Fibroblast of lung (primary cell): Measurements from ENCODE around the gene HES7.

ENCODE experiments used
- CTCF ChIP-seq, 2 donors: IDR thresholded peaks in 1 of 2; conservative IDR thresholded peaks in 1 of 2; 1 replicate in 1 of 2; 2 replicates in 1 of 2; pipeline ENCODE4 v1.5.1; 2011 to 2012; ENCODE audit warnings: low read length in 2 of 2, control low read depth in 1 of 2, inconsistent platforms in 1 of 2, low read depth in 1 of 2, mild to moderate bottlenecking in 1 of 2
- EZH2 ChIP-seq: IDR thresholded peaks from 2 replicates; pipeline ENCODE4 v1.5.1; 2012; ENCODE audit warnings: low read length, control low read depth, mild to moderate bottlenecking; ENCODE audit errors: missing control alignments

- TF ChIP-seq CTCF (conservative IDR thresholded peaks at IDR 0.05 in 1 of 2, IDR thresholded peaks at IDR 0.05 in 1 of 2; ENCODE audit: low read depth in 1 of 2, low read length in 2 of 2) (no peak), EZH2 (no peak)
These were observed 49.4 kb downstream of the HES7 start for GRCh38 chr17:8074554-8074953.
